GM19193 (cell line): ENCODE measurements around the gene DOCK6.

ENCODE experiments used
- POLR2A ChIP-seq: IDR thresholded peaks from 4 replicates; pipeline ENCODE4 v1.6.1; 2011; ENCODE audit not compliant: insufficient read depth, insufficient read length; ENCODE audit errors: extremely low read depth

DOCK6 gene

GRCh38 chr19:11182994-11183393 lies 79.3 kb downstream of the DOCK6 start:
- TF ChIP-seq POLR2A = no peak

- TF ChIP-seq POLR2A = no peak
Observed at GRCh38 chr19:11181488-11181887, 80.8 kb downstream of the DOCK6 start.

- no peak for TF ChIP-seq POLR2A
Observed at GRCh38 chr19:11180346-11180745, 82.0 kb downstream of the DOCK6 start.

GRCh38 chr19:11179716-11180297 lies 82.5 kb downstream of the DOCK6 start:
- peak; percentile 52 for TF ChIP-seq POLR2A

- TF ChIP-seq POLR2A = no peak
Observed at GRCh38 chr19:11177592-11177991, 84.7 kb downstream of the DOCK6 start.

- TF ChIP-seq POLR2A = no peak
Observed at GRCh38 chr19:11176466-11177193, 85.7 kb downstream of the DOCK6 start.

- no peak for TF ChIP-seq POLR2A
Observed at GRCh38 chr19:11175920-11176319, 86.4 kb downstream of the DOCK6 start.

- no peak for TF ChIP-seq POLR2A
Observed at GRCh38 chr19:11174336-11174735, 88.0 kb downstream of the DOCK6 start.

GRCh38 chr19:11173516-11174155 lies 88.7 kb downstream of the DOCK6 start:
- no peak for TF ChIP-seq POLR2A

- no peak for TF ChIP-seq POLR2A
Observed at GRCh38 chr19:11172576-11172975, 89.7 kb downstream of the DOCK6 start.

- no peak for TF ChIP-seq POLR2A
Observed at GRCh38 chr19:11171144-11171543, 91.2 kb downstream of the DOCK6 start.

GRCh38 chr19:11169896-11170678 lies 92.2 kb downstream of the DOCK6 start:
- no peak for TF ChIP-seq POLR2A

GRCh38 chr19:11168568-11168967 lies 93.8 kb downstream of the DOCK6 start:
- TF ChIP-seq POLR2A = no peak

GRCh38 chr19:11166281-11167142 lies 95.8 kb downstream of the DOCK6 start:
- no peak for TF ChIP-seq POLR2A
